GM18508 (cell line): ENCODE results near the gene CAPN9.

Experiments used
- ATAC-seq: cut with Tn5 transposase; IDR thresholded peaks from one replicate; pipeline ENCODE4 v1.9.1; 2021; ENCODE audit warnings: moderate number of reproducible peaks; ENCODE audit not compliant: insufficient read depth, unreplicated experiment

The CAPN9 gene

DNA sequence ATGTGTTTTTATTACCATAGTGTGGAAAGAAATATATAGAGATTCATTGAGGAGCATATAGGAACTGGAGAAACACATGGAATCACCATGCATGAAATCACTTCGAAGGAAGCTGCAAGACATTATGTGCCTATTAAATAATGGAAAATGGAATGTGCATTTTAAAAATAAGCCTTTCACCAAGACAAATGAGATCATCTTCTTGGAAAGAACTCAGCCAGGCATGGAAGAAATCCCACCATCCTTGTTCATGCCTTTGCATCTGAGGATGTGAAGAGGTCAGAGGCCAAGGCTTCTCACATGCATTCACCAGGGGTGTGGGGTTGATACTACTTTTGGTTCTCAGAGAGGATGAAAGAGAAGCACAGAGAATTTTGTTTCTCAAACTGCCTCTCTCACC is 71.2 kb downstream of the CAPN9 start:
- ATAC-seq, result no peak

DNA sequence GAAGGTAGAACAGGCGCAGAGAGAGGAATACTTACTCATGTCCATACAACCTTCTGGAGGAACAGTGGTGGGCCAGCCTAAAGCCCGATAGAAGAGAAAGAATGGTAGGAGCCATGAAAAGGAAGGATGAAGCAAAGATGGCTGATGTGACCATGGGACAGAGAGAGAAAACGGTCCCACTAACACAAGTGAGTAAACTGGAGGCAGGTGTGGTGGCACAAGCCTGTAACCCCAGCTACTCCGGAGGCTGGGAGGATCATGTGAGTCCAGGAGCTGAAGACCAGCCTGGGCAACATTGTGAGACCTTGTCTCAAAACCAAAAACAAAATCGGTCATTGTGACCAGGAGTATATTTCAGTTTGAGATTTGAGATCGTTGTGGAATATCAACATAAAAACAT is 71.7 kb downstream of the CAPN9 start:
- no peak for ATAC-seq

DNA sequence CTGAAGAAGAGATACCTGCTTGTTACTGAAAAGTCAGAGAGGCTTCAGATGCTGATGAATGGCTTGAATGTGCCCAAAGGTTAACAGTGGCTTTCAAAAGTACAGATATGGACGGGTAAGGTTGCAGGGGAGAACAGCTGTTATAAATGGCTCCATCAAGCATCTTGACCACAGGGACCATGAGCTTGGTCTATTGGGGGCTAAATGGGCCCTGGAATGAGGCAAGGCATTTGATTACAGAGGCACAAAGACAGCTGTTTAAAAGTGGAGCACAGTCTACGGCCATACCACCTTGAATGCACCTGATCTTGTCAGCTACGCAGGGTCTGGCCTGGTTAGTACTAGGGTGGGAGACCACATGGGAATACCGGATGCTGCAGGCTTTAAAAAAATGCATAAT is 72.8 kb downstream of the CAPN9 start:
- ATAC-seq, result no peak

DNA sequence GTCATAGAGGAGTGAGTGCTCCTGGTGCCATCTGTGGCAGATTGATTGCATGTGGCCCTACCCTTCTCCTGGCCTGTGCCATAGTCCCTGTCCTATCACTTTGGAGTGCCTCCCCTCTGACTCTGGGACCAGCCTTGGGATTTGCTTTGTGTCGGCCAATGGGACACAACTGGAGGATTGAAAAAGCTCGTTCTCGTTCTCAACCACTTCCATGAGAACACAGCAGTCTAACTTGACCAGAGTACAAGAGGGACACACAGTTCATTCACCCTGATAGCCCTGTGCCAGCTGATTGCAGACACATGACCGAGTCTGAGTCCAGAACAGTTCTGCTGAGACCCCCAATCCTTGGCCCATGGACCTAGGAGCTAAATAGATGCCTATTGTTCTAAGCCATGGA is 73.4 kb downstream of the CAPN9 start:
- ATAC-seq, result no peak

DNA sequence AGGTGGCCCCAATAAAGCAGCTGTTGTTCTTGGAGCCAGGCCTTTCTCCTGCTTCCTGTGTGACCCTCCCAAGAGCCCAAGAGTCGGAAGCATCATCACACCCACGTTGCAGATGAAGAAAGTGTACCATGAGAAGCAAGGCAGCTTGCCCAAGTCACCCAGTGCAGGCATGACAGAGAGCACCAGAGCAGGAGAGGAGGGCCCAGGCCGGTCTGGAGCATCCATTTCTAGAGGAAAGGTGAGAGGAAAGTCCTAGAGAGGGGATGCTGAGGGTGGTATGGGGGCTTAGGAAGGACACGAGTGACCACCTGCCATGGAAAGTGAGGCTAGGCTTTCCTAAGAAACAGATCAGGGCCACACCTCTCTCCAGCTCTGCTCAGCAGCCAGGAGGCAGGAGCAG is 74.2 kb downstream of the CAPN9 start:
- no peak for ATAC-seq

DNA sequence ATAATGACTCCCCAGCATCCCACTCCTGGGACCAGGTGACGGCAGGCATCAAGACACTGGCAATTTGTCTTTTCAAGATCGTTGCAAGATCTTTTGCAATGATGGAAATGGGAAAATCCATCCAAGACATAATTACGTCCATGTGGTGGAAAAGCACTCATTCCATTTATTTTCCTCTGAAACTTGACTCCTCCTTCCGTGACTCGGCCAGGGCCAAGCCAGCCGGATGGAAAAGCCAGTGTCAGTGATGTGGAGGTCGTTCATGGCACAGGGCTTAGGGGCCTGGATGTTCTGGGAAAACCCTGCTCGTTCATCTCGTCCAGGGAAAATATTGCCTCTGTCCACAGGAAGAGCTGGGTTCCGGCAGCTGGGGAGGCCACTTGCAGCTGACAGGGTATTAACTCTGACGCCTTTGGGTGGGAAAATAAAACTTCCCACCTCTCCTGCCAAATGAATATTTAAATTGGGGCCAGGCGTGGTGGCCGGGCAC is 74.9 kb downstream of the CAPN9 start:
- no peak for ATAC-seq

DNA sequence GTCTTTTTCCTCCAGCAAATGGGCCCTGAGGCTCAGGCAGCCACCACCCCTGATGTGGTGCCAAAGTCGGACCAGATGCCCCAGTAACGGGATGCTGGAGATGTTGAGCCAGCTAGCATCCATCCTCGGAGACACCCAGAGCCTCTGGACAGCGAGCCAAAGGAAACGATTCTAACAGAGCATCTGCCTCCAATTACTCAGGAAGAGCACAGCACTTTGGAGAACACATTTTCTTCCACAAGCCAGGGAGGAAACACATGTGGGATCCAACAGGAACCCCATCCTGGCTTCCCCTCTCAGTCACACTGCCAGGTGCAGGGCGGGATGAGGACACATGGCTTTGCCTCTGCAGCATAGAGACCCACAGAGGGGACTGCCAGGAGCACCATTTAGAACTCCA is 76.2 kb downstream of the CAPN9 start:
- ATAC-seq, result no peak

DNA sequence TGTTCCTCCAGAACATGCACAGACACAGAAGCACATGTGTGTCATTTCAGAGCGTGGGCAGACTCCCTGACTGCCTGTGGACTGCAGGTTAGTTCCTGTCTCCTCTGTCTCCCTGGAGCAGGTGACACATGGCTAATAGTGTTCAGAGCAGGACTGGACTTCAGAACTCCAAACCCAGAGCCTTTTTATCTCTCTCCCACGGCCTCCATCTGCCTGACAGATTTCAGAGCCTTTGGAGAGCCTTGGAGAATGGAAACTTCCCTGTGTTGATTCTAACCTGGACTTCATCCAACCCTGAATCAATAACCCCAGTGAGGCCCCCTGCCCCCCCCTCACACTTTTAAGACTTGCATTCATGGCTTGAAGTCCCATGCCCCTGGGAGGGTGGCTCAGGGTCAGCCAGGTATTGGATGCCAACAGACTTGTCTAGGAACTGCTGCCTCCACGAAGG is 76.8 kb downstream of the CAPN9 start:
- ATAC-seq, result no peak

DNA sequence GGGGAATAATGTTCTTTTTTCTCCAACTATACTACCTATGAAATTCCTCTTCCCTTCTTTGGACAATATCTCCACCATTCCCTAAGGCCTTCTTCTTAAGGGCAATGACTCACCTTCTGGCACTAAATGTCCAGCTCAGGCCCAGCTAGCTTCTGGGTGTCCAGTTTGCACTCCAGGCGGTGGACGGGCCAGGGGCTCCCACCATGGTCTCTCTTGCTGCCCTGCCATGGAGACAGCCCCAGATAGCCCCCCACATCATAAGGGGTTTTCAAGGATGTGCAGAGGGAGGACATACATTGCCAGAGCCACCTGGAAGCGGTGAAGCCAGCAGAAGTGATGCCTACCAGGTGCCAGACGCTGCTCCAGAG is 77.3 kb downstream of the CAPN9 start:
- no peak for ATAC-seq

DNA sequence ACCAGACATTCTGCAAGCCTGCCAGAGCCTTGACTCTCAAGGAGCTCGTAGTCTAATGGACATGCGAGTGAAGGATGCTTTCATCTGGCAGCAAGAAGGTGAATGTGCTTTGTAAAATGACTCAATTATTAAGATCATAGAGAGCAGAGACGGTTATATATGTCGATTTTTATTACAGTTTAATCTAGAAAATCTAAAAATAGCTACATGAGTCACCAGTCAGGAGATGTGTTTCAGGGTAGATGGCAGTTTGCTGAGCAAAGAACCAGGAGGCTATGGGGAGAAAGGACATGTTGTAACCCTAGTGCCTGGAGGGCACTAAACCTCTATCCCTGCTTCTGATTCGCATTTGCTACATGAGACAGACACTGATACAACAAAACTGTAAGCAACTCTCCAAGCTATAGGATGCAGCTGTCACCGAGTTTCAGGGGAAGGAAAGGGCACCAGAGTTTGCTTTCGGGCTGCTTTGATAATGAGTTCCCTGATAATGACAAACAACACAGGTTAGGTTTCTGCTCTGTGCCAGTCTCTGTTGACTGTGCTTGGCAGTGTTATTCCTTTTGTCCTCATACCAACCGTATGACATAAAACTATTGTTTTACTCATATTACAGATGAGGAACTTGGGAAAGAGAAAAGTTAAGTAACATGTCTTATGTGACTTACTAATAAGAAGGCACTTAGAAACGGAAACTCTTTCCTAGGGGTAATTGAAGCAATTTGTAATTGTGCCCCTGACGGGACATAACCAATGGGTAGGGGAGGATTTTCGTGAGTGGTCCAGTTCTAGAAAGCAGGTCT is 77.9 kb downstream of the CAPN9 start:
- no peak for ATAC-seq

DNA sequence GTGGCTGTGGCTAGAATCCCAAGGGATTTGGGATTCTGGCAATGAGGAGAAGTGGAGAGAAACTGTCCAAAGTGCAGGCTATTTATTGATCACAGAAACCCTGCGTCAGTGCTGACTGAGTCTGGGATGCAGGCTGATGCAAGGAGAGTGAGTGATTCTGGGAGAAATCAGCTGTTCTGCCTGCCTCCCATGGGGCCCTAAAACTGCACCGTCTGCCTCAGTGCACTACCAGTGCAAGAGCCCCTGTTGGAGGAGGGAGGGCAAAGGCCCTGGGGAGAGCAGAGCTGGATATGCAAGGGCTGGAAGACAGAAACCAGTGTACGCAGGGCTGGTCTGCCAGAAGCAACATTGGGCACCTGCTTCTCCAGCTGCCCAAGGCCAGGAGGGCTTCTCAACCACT is 78.6 kb downstream of the CAPN9 start:
- no peak for ATAC-seq

DNA sequence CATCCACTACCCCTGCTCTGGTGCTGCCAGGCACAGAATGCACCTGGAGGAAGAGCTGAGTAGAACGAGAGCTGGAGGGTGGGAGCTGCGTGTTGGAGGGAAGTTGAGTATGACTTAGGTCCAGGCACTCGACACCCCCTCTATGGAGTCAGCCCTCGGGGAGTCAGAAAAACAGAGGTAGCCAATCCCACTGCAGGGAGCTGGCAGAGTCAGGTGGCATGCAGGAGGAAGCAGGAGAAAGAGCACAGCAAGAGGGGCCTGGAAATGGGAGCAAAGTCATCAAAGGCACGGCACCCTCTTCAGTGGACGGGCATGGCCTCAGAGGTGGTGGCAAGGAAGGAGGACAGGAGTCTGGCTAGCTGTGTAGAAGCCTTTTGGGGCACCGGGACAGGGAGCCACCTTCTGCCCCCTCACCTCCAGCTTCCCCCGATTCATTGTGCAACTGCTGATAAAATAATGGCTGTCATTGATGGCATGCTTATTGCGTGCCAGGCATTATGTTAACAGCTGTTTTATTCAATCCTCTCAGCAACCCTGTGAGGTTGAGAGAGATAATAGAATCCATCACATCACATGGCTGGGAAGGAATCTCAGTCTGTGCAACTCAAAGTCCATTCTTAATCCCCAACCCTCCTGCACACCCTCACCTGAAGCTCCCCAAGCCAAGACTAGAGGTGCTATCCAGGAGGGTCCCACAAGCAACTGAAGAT is 79.1 kb downstream of the CAPN9 start:
- no peak for ATAC-seq

DNA sequence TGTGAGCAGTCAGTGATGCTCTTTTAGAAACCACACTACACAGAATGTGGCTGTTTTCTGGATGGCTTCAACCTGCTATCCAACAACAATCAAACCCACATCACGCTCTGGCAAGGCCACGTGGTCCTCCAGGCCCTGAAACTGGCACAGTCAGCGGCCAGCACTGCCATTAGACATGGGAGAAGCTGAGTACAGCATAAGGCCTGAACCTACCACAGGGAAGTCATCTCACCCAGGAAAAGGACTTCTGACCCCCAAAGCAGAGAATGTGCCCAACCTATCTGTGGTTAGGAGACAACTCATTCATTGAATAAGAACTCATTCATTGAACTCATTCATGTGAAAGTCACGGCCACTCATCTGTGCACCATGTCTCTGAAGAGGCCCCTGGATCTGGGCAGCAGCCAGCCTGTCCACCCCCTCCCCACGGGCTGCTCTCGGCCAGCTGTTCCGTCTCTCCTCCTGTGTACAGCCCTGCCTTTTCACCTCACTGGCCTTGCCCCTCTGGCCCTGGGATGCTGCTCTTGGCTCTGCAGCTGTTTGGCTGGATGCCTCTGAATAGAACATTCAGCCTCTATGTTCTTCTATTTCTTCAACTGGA is 80.0 kb downstream of the CAPN9 start:
- ATAC-seq, result no peak

DNA sequence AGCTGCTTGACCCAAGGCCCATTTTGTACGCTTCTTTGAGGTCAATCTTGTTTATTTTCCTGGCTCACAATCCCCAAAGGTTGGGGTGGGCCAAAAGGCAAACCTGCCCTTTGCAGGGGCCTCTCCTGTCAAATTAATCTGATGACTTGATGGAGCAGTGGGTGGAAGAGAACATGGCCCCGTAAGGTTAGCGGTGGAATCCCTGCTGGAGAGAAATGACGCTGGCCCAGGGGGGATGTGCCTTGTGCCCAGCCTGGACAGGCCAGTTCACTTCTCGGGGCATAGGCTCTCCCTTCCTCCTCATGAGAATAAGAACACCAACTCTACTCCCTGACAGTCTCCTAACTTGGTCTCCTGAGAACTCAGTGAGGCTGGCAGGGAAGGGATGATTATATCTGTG is 80.6 kb downstream of the CAPN9 start:
- no peak for ATAC-seq

DNA sequence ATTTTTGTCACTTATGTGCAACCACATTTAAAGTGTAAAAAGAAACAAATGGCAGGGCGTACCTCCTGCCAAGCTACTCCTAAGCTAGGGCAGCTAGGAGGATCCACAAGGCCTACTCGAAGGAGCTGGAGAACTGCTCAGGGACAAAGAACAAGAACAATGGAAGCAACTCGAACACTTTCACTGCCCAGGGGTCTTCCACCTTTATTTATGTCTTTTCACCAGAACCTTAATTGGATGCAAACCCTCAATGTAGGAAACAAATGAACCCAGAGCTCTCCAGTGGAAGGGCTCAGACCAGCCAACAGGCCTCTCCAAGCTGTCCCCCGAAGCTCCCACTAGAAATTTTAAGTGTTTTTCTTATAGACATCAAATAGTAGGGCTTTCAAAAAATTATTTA is 81.2 kb downstream of the CAPN9 start:
- ATAC-seq, result no peak

DNA sequence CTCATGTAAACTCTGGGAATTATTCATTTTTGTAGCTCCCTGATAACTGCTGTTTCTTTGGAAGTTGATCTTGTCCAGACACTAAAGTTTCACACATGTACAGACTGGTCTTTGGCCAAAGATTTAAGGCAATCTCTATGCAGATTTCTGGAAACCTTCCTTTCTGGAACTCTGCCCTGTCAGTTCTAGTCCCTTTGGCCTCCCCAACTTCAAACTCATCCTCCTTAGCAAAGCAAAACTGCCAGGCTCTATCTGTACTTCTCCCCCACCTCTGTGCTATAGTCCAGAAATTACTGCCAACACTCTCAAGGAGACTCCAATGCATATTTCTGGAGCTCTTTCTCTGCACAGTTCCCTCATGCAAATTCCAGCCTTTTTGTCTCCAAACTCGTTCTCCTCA is 84.6 kb downstream of the CAPN9 start:
- no peak for ATAC-seq

DNA sequence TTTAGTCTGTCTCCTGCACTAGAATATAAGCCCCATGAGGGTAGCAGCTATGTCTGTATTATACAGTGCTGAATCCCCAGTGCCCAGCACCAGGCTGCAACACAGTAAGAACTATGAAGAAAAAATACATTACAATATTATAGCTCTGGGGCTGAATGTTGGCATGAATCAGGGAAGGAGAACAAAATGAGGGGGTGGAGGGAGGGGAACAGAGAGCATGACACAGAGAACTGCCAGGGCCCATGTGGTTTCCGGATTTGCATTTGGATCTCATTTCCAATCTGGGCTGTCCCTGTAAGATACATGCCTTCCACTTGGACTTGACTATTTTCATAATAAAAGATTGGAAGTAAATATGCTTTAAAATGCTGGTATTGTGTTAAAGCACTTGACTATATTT is 85.3 kb downstream of the CAPN9 start:
- no peak for ATAC-seq

DNA sequence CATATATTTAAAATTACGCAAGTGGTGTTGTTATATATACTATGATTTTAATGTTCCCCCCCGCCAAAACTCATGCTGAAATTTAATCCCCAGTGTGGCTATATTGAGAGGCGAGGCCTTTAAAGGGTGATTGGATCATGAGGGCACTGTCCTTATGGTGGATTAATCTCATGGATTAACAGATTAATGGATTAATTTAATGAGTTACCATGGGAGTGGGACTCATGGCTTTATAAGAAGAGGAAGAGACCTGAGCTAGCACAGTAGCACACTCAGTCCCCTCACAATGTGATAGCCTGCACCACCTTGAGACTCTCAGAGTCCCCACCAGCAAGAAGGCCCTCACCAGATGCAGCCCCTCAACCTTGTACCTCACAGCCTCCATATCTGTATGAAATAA is 86.3 kb downstream of the CAPN9 start:
- ATAC-seq, result no peak

DNA sequence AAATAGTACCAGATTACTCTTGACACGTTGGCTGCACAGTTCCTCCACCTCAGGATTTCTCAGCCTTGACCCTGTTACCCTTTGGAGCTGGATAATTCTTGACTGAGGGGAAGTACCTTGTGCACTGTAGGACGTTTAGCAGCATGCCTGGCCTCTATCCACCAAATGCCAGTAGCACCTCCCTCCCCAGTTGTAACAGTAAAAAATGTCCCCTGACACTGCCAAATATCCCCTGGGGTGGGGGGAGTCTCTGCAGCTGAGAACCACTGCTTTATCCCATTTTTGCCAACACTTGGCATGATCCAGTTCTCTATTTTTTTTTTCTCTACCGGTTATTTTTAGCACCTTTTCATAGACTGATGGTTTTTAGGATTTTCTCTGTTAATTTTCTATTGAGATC is 87.1 kb downstream of the CAPN9 start:
- ATAC-seq, result no peak

DNA sequence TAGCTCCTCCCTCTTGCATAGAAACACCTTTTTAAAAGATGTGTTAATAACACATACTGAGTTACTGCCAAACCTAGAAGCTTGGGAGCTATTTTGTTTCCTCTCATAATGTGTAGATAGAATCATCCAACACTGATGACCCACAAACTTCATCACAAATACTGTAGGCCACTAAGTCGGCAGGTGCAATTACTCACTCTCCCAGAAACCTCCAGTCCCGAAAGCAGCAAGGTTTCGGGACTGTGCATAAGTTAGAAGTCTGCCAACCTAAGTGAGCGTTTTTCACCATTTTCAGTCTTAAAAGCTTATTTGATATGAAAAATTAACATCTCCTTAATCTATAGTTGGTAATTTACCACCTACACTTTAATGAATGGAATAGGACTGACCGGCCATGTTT is 89.2 kb downstream of the CAPN9 start:
- ATAC-seq, result no peak

DNA sequence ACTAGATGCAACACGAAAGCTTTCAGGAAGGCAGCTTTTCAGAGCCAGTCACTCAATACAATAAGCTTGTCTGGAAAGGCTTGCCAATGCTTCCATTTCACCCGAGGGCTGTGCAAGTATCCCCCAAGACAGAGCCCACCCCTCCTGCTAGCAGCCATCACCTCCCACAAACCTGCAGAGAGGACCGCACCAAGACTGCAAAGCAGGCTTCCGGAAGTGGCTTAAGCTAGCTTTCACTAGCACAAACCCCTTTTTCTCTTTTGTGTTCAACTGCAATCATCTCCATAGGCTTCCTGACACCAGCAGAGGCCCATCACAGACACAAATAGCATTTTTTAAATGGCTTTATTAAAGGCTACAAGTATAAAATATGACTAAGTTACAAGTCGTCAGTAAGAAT is 89.6 kb downstream of the CAPN9 start:
- no peak for ATAC-seq
